ENCODE data around the gene ZNF714.

Gene ZNF714

GRCh38 chr19:21164541-21164940 is 82.5 kb downstream of the ZNF714 start:
- H3K4me3 ChIP-seq (ENCODE audit: low read depth, low read length) = no peak overlapping the region
- TF ChIP-seq CTCF (IDR thresholded peaks at IDR 0.05; ENCODE audit: low read depth, low read length) = no peak

GRCh38 chr19:21166436-21166835 is 84.4 kb downstream of the ZNF714 start:
- H3K4me3 ChIP-seq (ENCODE audit: low read depth, low read length) = no peak overlapping the region
- TF ChIP-seq CTCF (IDR thresholded peaks at IDR 0.05; ENCODE audit: low read depth, low read length) = no peak
